ENCODE results near the gene MANSC1. TPM values are rescaled to one million over a fixed set of nuclear protein-coding genes. Genes with fewer than 3 reads are reported as not detected.
A peak's percentile ranks its signal among the peaks of the same experiment; 100 is the strongest.

The MANSC1 gene
- total RNA-seq, 1 donor from 2014 or later = 5.6 TPM

DNA sequence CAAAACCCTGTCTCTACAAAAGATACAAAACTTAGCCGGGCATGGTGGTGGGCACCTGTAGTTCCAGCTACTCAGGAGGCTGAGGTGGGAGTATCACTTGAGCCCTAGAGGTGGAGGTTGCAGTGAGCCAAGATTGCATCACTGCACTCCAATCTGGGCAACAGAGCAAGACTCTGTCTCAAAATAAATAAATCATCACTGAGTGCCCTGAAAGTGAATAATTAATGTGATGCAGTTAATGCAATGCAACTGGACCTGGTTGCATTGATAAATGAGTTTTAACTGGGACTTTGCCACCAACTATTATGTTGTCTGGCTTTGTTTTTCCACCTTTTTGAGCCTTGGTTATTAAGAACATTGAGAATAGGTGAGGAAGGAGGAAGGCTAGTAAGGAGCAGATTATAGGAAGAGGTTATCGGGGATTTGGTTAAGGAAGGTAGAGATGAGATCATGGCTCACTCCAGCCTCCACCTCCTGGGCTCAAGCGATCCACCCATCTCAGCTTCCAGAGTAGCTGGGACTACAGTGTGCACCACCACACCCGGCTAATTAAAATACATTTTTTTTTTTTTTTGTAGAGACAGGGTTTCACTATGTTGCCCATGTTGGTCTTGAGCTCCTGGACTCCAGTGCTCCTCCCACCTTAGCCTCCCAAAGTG, 14.9 kb upstream of the MANSC1 start:
- H3K4me1 Mint-ChIP-seq = peaks cover 17% of the 10 kb centered on the region
- no peaks in the 10 kb centered on the region for H3K9me3 Mint-ChIP-seq
- H3K27me3 Mint-ChIP-seq (ENCODE audit: low read depth) = no peaks in the 10 kb centered on the region
- no peak overlapping the region for H3K27ac Mint-ChIP-seq (ENCODE audit: unreplicated experiment)
- no peak overlapping the region for H3K4me3 Mint-ChIP-seq
- TF ChIP-seq, protein P1, sequence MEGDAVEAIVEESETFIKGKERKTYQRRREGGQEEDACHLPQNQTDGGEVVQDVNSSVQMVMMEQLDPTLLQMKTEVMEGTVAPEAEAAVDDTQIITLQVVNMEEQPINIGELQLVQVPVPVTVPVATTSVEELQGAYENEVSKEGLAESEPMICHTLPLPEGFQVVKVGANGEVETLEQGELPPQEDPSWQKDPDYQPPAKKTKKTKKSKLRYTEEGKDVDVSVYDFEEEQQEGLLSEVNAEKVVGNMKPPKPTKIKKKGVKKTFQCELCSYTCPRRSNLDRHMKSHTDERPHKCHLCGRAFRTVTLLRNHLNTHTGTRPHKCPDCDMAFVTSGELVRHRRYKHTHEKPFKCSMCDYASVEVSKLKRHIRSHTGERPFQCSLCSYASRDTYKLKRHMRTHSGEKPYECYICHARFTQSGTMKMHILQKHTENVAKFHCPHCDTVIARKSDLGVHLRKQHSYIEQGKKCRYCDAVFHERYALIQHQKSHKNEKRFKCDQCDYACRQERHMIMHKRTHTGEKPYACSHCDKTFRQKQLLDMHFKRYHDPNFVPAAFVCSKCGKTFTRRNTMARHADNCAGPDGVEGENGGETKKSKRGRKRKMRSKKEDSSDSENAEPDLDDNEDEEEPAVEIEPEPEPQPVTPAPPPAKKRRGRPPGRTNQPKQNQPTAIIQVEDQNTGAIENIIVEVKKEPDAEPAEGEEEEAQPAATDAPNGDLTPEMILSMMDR (conservative IDR thresholded peaks at IDR 0.05) = no peak
- DNase-seq (ENCODE audit: low read depth, low spot score) = no peak
- H3K36me3 Mint-ChIP-seq (ENCODE audit: low read depth) = peaks cover 2% of the 10 kb centered on the region

DNA sequence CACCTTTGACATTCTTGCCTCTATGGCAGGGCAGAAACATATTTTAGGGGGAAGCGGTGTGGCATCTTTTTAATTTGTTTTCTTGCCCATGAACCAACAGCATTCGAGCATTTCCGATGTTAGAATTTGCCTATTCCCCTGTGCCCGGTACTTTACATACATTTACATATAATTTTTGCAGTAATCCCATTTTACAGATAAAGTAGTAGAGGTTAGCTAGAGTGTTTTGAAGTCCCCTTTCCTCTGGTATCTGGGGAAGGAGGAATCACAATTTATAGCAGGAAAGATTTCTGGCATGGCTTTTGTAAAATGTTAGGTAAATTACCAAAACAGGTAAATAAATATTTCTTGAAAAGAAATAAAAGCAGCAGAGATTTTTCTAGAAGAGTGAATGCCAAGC, 8.5 kb upstream of the MANSC1 start:
- TF ChIP-seq, protein P1 (conservative IDR thresholded peaks at IDR 0.05) = no peak
- H3K27me3 Mint-ChIP-seq (ENCODE audit: low read depth) = no peaks in the 10 kb centered on the region
- no peak for DNase-seq (ENCODE audit: low read depth, low spot score)
- H3K4me1 Mint-ChIP-seq = peaks cover 24% of the 10 kb centered on the region
- no peaks in the 10 kb centered on the region for H3K36me3 Mint-ChIP-seq (ENCODE audit: low read depth)
- H3K4me3 Mint-ChIP-seq = peak overlapping the region; percentile 93
- no peak overlapping the region for H3K27ac Mint-ChIP-seq (ENCODE audit: unreplicated experiment)
- H3K9me3 Mint-ChIP-seq = no peaks in the 10 kb centered on the region

DNA sequence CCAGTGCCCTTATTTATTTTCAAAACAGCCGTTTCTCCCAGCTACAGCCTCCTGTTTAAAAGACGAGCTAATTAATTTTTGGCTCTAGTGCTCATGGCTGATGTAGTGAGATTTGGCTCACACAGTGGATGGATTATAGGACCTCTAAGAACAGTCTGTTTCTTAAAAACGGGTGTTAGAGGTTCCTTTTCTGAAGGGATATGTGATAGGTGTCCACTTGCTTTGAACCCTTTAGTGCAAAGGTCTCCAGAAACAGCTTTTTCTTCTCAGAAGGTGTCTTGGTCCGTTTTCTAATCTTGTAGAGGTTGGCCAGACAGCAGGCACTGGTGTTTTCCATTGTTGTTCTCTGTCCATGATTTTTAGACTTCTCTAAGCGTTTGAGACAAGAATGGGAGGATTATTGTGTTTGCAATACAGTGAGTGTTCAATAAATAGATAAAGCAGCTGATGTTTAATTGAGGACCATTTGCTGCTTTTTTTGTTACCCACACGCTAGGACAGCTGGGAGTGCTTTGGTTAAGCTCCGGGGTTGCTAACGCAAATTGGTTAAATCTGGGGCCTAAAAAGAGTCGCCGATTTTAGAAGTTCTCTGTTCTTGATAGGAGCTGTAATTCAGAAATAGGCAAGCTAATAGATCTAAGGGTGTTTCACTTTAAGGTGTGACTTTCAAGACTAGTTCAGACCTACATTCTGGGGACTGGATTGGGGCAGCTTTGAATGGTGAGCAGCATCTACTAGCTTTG, 7.8 kb upstream of the MANSC1 start:
- Mint-ChIP-seq H3K9me3 (no peaks in the 10 kb centered on the region), H3K27me3 (ENCODE audit: low read depth) (no peaks in the 10 kb centered on the region), H3K36me3 (ENCODE audit: low read depth) (no peaks in the 10 kb centered on the region), H3K4me3 (peak overlapping the region; percentile 93), H3K27ac (ENCODE audit: unreplicated experiment) (peak overlapping the region; percentile 98), H3K4me1 (peaks cover 24% of the 10 kb centered on the region)
- TF ChIP-seq, protein P1 (conservative IDR thresholded peaks at IDR 0.05) = peak; percentile 23
- no peak for DNase-seq (ENCODE audit: low read depth, low spot score)

DNA sequence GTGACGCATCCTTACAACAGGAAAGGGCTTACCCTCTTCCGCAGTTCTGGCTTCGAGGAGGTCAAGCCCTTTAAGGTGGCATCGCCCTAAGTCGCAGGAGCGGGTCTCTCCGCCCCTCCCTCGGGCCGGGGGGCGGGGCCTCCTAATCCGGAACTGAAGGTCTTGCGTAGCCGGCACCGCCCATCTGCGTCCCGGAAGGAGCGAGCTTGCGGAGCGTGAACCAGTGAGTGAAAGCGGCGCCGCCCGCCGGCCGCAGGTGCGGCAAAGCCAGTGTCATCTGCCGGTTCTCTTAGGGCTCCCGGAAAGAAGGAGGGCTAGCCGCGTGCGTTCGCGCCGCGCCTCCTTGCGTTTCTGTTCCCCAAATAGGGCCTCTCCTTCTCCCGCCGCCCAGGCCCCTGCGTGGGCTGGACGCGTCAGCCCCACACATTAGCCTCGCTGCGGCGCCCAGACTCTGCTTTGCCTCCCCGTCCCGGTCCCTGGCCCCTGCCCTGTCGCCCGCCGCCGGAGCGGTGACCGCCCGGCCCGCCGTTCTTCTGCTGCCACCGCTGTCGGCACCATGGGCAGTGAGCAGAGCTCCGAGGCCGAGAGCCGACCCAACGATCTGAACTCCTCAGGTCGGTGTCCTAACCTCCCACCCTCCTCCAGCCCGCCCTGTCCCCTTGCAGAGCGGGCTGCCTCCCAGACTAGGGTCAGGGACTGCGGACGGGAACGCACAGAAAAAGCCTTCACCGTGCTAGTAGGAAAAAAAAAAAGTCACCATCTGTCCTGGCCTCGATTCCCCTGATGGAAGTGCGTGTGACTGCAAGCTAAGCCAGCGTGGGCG, 7.1 kb upstream of the MANSC1 start, which contains the start of gene BORCS5:
Gene BORCS5, plus strand, starts transcription at position 183 of the 823 bp plus-strand sequence. Its CDS starts 374 bp downstream, at position 557.
- no peaks in the 10 kb centered on the region for H3K9me3 Mint-ChIP-seq
- TF ChIP-seq, protein P1 (conservative IDR thresholded peaks at IDR 0.05) = peak; percentile 48

DNA sequence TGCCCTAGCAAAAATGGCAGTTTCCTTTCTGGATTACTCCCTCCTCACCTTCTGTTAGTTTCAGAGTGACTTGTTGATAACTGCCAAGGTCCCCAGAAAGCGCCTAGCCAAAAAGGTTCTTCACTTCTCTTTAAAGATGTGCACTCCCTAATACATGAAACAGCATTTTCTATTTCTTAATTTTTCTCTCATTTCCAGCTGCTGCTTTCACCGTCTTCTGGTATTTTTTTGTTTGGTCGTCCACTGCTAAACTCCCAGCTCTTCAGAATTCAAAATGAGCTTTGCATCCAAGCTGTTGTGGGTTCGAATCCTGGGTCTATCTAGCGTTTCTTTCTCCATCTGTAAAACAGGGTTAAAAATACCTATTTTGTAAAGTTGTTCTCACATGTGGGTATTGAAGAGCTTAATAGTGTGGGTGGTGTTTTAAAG, 6.4 kb upstream of the MANSC1 start:
- H3K9me3 Mint-ChIP-seq = no peaks in the 10 kb centered on the region
- peaks cover 24% of the 10 kb centered on the region for H3K4me1 Mint-ChIP-seq
- no peak overlapping the region for H3K27ac Mint-ChIP-seq (ENCODE audit: unreplicated experiment)
- DNase-seq (ENCODE audit: low read depth, low spot score) = no peak
- no peaks in the 10 kb centered on the region for H3K36me3 Mint-ChIP-seq (ENCODE audit: low read depth)
- H3K27me3 Mint-ChIP-seq (ENCODE audit: low read depth) = no peaks in the 10 kb centered on the region
- TF ChIP-seq, protein P1 (conservative IDR thresholded peaks at IDR 0.05) = no peak
- peak overlapping the region; percentile 93 for H3K4me3 Mint-ChIP-seq

More for the DNA sequence above, 7.1 kb upstream of the MANSC1 start, which contains the start of gene BORCS5:
- peak within 1 kb of the TSS; percentile 98 for H3K27ac Mint-ChIP-seq (ENCODE audit: unreplicated experiment)
- peaks cover 24% of the 10 kb centered on the region for H3K4me1 Mint-ChIP-seq
- H3K36me3 Mint-ChIP-seq (ENCODE audit: low read depth) = no peaks in the 10 kb centered on the region
- H3K4me3 Mint-ChIP-seq = peak within 1 kb of the TSS; percentile 93
- H3K27me3 Mint-ChIP-seq (ENCODE audit: low read depth) = no peaks in the 10 kb centered on the region
- DNase-seq (ENCODE audit: low read depth, low spot score) = peak; percentile 87
